Dermis microvascular lymphatic vessel endothelial cell (primary cell): ENCODE measurements around the gene MT1G. TPM values are rescaled to one million over a fixed set of nuclear protein-coding genes. Genes with fewer than 3 reads are reported as not detected.
A peak's percentile ranks its signal among the peaks of the same experiment; 100 is the strongest.
"Not testable (repeated sequence)": the region's sequence is repeated elsewhere in the genome, so short reads cannot be mapped to it uniquely, and the experiment has no call there.

Source experiments
- DNase-seq, 2 donors: peaks; one replicate each; pipeline versions ENCODE4 v3.0.0 to v3.0.0-alpha.2; 2010; ENCODE audit warnings: low read depth in 2 of 2
- total RNA-seq: library from RNA; depleted of rRNA; stranded (reverse); fragments of >200 nt; gene quantifications from 2 replicates; pipeline ENCODE4 v1.2.1, GENCODE V29; 2014

The MT1G gene
- not detected in 2 replicates for total RNA-seq

GRCh38 chr16:56667581-56668571, at the start of gene MT1G:
Gene MT1G (minus strand): TSS chr16:56668065. CDS start chr16:56667993, 72 bp downstream.
- no peak for DNase-seq

- DNase-seq: not testable (repeated sequence)
Measured at GRCh38 chr16:56717532-56717931, 49.7 kb upstream of the MT1G start.

- no peak for DNase-seq
Measured at GRCh38 chr16:56716761-56717160, 48.9 kb upstream of the MT1G start.

DNA sequence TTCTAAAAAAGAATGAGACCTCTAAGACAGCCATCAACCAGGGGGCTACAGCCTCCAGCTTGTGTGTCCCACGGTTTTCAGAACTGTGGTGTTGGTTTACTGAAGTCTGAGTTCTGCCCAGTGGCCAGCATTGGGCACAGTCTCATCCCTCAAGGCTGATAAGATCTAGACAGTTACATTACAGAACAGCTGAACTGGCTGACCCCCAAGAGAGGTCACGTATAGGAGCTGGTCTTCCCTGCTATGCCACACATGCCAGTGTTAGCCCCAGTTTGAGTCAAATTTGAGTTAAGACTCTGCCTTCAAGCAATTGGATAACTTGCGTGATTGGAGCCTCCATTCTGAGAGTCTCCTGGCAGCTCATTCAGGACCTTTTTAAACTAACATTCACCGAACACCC, 47.3 kb upstream of the MT1G start:
- DNase-seq: no peak

DNA sequence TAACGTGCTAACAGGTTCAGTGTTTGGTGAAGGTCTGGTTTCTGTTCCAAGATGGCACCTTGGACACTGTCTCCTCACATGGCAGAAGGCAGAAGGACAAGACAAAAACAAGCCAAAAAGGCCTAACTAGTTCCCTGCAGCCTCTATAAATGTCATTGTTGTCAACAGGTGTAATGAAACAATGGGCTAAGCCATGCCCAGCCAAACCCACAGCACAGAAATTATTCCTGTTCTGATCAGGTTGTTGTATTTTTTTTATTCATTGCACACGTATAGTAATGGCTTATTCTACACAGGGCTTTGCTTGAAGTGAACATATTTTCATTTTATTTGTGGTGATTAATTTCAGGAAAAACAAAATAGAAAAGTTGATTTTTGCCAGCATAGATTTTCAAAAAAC, 45.9 kb upstream of the MT1G start:
- DNase-seq: no peak

- no peak for DNase-seq
Measured at GRCh38 chr16:56711862-56712261, 44.0 kb upstream of the MT1G start.

DNA sequence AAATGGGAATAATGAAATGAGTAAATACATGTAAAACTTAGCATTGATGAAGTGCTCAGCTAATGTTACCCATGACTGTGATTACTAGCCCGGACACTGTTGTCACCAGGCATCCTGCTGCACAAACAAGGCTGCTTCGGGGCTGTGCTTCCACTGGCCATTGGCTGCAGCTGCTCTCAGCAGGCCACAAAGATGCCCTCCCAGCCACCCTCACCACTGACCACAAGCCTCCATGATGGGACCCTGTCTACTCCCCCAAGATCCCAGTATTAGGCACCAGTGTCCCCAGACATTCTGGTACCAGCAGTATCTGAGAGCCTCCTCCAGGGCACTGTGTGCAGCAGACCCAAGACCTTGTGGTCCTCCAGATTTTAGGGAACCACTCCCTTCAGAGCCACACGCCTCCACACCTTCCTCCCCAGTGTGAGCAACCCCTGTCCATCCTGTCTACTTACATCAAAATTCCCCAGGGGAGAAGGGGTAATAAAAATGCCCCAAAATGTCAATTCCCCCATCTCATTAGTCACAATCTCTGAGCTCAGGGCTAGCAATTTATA, 42.4 kb upstream of the MT1G start:
- DNase-seq: no peak

GRCh38 chr16:56709443-56710040, 41.7 kb upstream of the MT1G start:
- DNase-seq: no peak

- peak; percentile 61 to 64 for DNase-seq
Measured at GRCh38 chr16:56708525-56709442, 40.9 kb upstream of the MT1G start.

GRCh38 chr16:56702836-56703235, 35.0 kb upstream of the MT1G start:
- no peak for DNase-seq

DNA sequence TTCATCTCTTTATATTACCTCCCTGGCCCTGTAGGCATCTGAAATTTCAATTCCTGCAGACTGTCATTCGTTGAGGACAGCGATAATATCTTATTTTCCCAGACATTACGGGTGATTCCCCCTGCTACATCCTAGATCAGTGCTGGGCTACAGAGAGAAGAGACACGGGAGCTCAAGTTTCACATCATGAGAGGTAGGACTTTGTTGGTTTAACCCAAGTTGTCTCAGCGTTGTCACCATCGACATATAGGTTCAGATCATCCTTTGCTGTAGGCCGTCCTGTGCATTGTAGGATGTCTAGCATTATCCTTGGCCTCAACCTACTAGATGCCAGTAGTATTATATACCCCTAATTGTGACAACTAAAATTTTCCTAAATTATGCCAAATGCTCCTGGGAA, 33.7 kb upstream of the MT1G start:
- DNase-seq: no peak

DNA sequence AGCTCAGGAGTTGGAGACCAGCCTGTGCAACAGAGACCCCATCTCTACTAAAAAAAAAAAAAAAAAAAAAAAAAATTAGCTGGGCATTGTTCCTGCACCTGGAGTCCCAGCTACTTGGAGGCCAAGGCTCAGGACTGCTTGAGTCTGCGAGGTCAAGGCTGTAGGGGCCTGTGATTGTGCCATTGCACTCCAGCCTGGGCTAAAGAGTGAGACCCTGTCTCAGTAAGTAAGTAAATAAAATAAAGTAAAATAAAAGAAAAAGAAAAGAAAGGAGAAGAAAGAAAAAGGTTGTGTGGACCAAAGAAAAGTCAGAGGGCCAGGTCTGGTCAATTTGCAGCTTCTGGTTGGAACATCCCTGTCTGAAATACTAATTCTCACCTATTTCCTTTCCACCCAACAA, 32.8 kb upstream of the MT1G start:
- DNase-seq: no peak

GRCh38 chr16:56700195-56700594, 32.3 kb upstream of the MT1G start:
- no peak for DNase-seq

DNA sequence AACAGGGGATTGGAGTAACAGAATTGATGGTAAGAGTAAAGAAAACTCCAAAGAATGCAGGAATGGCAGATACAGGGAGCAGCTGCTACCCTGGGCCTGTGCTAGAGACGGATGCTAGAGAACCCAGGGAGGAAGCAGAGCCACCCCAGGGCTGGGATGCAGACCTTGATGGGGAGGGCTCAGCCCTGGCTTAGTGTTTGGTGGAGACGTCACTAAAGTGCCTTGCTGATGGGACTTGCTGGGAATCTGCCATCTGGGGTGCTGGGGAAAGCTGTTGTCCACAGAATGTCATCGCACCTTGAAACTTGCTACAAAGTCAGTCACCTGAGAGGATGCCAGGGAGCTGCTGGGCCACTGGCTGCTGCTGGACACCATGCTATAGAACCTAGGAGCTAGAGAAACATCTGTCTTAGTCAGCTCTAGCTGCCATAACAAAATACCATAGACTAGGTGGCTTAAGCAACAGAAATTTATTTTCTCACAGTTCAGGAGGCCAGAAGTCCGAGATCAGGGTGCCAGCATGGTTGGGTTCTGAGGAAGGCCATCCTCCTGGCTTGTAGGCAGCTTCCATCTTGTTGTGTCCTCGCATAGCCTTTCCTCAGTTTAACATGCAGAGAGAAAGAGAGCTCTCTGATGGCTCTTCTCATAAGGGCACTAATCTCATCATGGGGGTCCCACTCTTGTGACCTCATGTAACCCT, 29.7 kb upstream of the MT1G start:
- no peak for DNase-seq

- no peak for DNase-seq
Measured at GRCh38 chr16:56695246-56695645, 27.4 kb upstream of the MT1G start.

GRCh38 chr16:56691885-56692284, 24.0 kb upstream of the MT1G start:
- no peak for DNase-seq

GRCh38 chr16:56690420-56691122, 22.7 kb upstream of the MT1G start:
- no peak for DNase-seq

GRCh38 chr16:56689171-56689570, 21.3 kb upstream of the MT1G start:
- no peak for DNase-seq

DNA sequence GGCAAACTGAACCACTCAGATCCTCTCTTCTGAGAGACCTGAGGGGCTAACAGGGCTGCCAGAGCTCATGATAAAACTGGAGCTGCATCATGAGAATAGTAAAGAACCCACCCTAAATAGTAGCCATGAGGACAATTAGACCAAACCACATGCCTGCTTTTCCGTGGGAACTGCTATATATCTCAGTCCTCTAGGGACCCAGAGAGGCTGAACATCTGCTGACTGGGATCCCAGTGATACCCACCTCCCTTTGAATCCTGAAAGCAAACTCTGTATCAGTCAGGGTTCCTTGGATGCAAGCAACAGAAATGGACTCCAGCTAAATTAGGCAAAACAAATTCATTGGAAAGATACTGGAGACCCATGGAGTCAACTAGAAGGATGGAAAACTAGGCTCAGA, 20.9 kb upstream of the MT1G start:
- no peak for DNase-seq

- no peak for DNase-seq
Measured at GRCh38 chr16:56686758-56687157, 18.9 kb upstream of the MT1G start.
